ENCODE data around the gene MTREX. TPM values are rescaled to one million over a fixed set of nuclear protein-coding genes. Genes with fewer than 3 reads are reported as not detected.

MTREX gene
- total and polyA plus RNA-seq, 2 of the 8 experiments (the other 6 are each of a cell fraction or from before 2014, with no cell fraction given), result 16.0 to 130 TPM

GRCh38 chr5:55385227-55385626 lies 77.4 kb downstream of the MTREX start (continued):
- TF ChIP-seq ZNF274 (IDR thresholded peaks at IDR 0.05; ENCODE audit: borderline replicate concordance, extremely low read depth, low read length), result no peak
- no peak for TF ChIP-seq KDM1A (IDR thresholded peaks at IDR 0.05; ENCODE audit: borderline replicate concordance, low read length)
- no peak for TF ChIP-seq SP1 (IDR thresholded peaks at IDR 0.05; ENCODE audit: low read depth, low read length)
- TF ChIP-seq HDAC2 (IDR thresholded peaks at IDR 0.05; ENCODE audit: borderline replicate concordance in 1 of 2, low read depth in 2 of 2, low read length in 2 of 2), result no peak
- no peak for TF ChIP-seq CBX8 (IDR thresholded peaks at IDR 0.05; ENCODE audit: borderline replicate concordance, low read depth, low read length)
- no peak for TF ChIP-seq HDAC6 (IDR thresholded peaks at IDR 0.05; ENCODE audit: low read depth, low read length)
